ENCODE measurements around the gene COBL. TPM values are rescaled to one million over a fixed set of nuclear protein-coding genes. Genes with fewer than 3 reads are reported as not detected.

The COBL gene
- polyA plus RNA-seq, 3 donors = 19.1 to 26.0 (median 22.4) TPM

GRCh38 chr7:51080216-51080615 lies 236.4 kb downstream of the COBL start:
- no peak for DNase-seq (ENCODE audit: extremely low read depth in 1 of 11, low read depth in 9 of 11, low spot score in 4 of 11)

GRCh38 chr7:51079494-51079893 lies 237.1 kb downstream of the COBL start:
- DNase-seq (ENCODE audit: extremely low read depth in 1 of 11, low read depth in 9 of 11, low spot score in 4 of 11) = no peak

GRCh38 chr7:51078653-51079052 lies 238.0 kb downstream of the COBL start:
- no peak for DNase-seq (ENCODE audit: extremely low read depth in 1 of 11, low read depth in 9 of 11, low spot score in 4 of 11)

DNA sequence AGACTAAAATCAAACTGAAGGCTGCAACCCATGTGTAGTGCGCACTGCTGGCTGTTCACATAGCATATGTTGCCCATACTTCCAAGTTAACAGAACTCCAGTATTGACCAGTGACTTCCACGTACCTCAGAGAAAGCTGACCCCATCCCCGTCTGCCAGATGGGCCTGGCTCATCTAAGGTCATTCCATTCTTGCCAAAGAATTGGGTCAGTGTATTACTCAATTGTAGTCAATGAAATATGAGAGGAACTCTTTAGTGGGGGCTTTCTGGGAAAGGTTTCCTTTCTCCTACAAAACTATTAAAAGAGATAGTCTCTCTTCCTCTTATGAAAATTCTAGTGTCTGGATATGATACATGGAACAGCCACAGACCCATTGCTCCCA lies 238.6 kb downstream of the COBL start:
- no peak for DNase-seq (ENCODE audit: extremely low read depth in 1 of 11, low read depth in 9 of 11, low spot score in 4 of 11)

- no peak for DNase-seq (ENCODE audit: extremely low read depth in 1 of 11, low read depth in 9 of 11, low spot score in 4 of 11)
Observed at GRCh38 chr7:51077316-51077986, 239.2 kb downstream of the COBL start.

- no peak for DNase-seq (ENCODE audit: extremely low read depth in 1 of 11, low read depth in 9 of 11, low spot score in 4 of 11)
Observed at GRCh38 chr7:51075681-51076580, 240.7 kb downstream of the COBL start.

DNA sequence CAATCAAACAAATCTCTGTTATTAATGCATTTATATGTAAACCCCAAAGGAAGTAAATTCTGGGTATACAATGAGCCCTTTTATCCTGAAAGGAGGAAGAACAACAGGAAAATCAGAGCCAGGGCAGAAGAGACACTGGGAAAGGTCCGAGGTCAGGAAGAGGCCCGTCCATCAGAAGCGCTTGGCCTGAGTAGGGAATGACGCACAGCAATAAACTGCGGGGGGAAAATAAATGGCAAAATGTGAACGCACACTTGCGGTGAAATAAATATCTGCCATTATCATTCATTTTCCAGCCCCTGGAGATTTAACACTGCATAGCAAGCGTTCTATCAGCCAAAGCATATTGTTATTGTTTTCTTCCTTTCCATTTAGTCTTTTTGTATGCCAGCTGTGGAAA lies 243.4 kb downstream of the COBL start:
- no peak for DNase-seq (ENCODE audit: extremely low read depth in 1 of 11, low read depth in 9 of 11, low spot score in 4 of 11)

- DNase-seq (ENCODE audit: extremely low read depth in 1 of 11, low read depth in 9 of 11, low spot score in 4 of 11) = no peak
Observed at GRCh38 chr7:51072281-51072680, 244.3 kb downstream of the COBL start.

- no peak for DNase-seq (ENCODE audit: extremely low read depth in 1 of 11, low read depth in 9 of 11, low spot score in 4 of 11)
Observed at GRCh38 chr7:51071427-51071826, 245.2 kb downstream of the COBL start.

DNA sequence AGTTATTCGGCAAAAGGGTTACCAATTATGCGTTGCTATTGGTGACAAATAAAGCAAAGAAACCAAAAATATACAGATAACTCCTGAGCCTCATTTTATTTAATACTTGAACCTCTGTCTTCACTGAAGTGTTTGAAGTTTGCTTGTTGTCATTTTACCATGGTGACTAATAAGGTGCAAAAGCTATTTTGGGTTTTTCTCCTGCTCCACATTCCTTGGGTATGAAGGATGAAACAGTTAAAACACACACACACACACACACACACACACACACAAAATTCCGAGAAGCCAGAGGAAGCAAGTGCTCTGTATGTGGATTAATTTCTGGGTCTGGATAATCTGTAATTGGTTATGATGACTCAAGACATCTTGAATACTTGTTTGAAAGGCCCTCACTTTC lies 246.5 kb downstream of the COBL start:
- DNase-seq (ENCODE audit: extremely low read depth in 1 of 11, low read depth in 9 of 11, low spot score in 4 of 11) = no peak

DNA sequence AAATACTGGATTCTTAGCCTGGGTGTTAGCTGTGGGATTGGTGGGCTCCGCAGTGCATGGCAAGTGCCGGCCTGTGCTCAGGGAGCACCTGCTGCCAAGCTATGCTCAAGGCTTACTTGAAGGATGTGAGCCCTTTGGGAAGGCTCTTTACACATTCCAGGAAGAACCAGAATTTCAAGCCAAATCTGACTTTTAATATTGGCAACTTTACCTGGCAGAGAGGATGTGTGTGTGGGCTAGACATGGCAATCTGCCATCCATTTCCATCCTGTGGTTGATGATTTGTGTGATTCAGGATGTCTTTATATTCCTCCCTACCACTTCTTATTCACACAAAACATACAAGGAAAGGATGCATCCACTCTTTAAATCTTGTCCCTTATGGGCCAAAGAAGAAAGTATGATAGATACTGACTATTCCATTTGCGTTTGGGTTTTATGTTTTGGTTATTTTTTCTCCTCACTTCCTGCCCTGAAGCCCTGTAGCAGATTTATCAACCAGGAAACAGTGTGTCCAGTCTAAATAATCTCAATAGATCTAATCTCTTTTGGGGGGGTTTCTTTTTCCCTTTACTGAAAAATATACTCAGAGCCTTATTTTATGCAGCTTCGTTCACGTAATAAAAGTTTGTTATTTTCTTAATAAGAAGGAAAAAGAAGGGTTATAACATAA lies 247.1 kb downstream of the COBL start:
- DNase-seq (ENCODE audit: extremely low read depth in 1 of 11, low read depth in 9 of 11, low spot score in 4 of 11) = no peak

DNA sequence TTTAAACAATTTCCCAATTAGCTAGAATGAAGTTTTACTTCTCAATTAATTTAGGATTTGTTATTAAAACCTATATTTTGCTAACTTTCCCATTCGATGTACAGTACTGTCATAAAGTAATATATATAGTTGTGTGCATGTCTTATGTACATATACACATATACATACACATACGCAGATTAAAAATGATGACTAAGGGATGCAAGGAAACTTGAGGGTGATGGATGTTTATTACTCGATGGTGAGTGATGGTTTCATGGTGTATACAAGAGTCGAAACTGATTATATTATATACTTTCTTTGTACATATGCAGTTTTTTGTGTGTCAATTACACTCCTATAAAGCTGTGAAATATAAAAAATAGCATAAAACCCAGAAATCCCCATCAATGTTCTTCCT lies 248.2 kb downstream of the COBL start:
- DNase-seq (ENCODE audit: extremely low read depth in 1 of 11, low read depth in 9 of 11, low spot score in 4 of 11) = no peak

- DNase-seq (ENCODE audit: extremely low read depth in 1 of 11, low read depth in 9 of 11, low spot score in 4 of 11) = peak; percentile 24 to 68 (median 43)
Observed at GRCh38 chr7:51067757-51068156, 248.9 kb downstream of the COBL start.

DNA sequence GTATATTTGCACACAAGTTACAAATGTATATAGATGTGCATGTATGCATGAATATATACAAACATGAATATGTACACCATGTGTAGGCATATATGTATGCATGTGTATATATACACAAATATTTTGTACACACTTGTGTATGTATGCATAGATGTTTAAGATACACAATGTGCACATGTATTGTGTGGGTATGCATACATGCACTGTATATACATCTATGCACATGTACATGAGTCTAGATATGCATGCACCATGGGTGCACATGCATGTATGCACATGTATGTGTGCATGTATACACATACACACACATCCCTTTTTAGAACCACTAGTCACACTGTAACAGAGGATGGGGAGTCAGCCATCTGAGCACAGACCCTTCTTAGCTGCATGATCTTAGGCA lies 249.4 kb downstream of the COBL start:
- no peak for DNase-seq (ENCODE audit: extremely low read depth in 1 of 11, low read depth in 9 of 11, low spot score in 4 of 11)

DNA sequence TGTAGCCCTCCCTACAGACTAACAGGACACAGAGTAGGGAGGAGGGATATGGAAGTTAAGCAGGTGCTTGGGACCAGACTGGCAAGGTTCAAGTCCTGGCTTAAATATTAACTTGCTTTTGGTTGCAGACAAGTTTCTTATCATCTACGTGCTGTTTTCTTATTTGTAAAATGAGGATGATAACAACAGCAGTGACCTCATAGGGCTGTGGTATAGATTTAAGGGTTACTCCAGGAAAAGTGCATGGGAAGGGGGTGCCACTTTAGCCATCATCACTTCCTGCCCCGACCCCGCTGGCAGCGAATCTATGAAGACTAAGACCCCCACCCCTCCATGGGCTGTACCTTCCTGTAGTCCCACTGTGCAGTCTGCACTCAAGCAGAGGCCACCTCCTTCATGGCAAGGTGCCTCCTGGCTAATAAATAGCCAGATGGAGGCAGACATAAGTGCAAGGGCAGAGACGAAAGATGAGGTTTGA lies 250.2 kb downstream of the COBL start:
- DNase-seq (ENCODE audit: extremely low read depth in 1 of 11, low read depth in 9 of 11, low spot score in 4 of 11) = no peak

DNA sequence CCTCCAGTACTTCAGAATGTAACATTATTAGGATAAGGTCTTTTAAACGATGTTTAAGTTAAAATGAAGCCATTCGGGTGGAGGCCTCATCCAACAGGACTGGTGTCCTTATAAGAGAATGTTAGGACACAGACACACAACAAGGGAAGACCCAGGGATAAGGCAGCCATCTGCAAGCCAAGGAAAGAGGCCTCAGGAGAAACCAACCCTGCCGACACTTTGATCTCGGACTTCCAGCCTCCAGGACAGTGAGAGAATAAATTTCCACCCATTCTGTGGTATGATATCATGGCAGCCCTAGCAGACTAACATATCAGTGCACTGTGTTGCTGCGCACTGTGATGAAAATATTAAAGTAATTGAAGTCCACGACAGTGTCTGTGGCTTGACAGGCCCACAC lies 250.8 kb downstream of the COBL start:
- DNase-seq (ENCODE audit: extremely low read depth in 1 of 11, low read depth in 9 of 11, low spot score in 4 of 11) = no peak

- DNase-seq (ENCODE audit: extremely low read depth in 1 of 11, low read depth in 9 of 11, low spot score in 4 of 11) = no peak
Observed at GRCh38 chr7:51064688-51065087, 251.9 kb downstream of the COBL start.

- no peak for DNase-seq (ENCODE audit: extremely low read depth in 1 of 11, low read depth in 9 of 11, low spot score in 4 of 11)
Observed at GRCh38 chr7:51062222-51062987, 254.2 kb downstream of the COBL start.

GRCh38 chr7:51060536-51060935 lies 256.1 kb downstream of the COBL start:
- DNase-seq (ENCODE audit: extremely low read depth in 1 of 11, low read depth in 9 of 11, low spot score in 4 of 11) = no peak
